HG03039 (cell line): Measurements from ENCODE around the gene LRRC71.
"Not testable (repeated sequence)": the region's sequence is repeated elsewhere in the genome, so short reads cannot be mapped to it uniquely, and the experiment has no call there.

Source experiments
- ATAC-seq: cut with Tn5 transposase; IDR thresholded peaks from one replicate; pipeline ENCODE4 v1.9.1; 2021; ENCODE audit warnings: mild to moderate bottlenecking, moderate library complexity; ENCODE audit not compliant: unreplicated experiment

Gene LRRC71

GRCh38 chr1:156926695-156927094, 6.3 kb downstream of the LRRC71 start:
- ATAC-seq: not testable (repeated sequence)

GRCh38 chr1:156927215-156928042, 7.0 kb downstream of the LRRC71 start:
- no peak for ATAC-seq

- no peak for ATAC-seq
These were observed 7.7 kb downstream of the LRRC71 start for GRCh38 chr1:156928043-156928602.

GRCh38 chr1:156929596-156930238, 9.3 kb downstream of the LRRC71 start:
- no peak for ATAC-seq

GRCh38 chr1:156930483-156930882, 10.1 kb downstream of the LRRC71 start:
- ATAC-seq: no peak

- ATAC-seq: no peak
These were observed 10.9 kb downstream of the LRRC71 start for GRCh38 chr1:156931211-156931952.

GRCh38 chr1:156931974-156932710, 11.7 kb downstream of the LRRC71 start:
- no peak for ATAC-seq

- no peak for ATAC-seq
These were observed 12.7 kb downstream of the LRRC71 start for GRCh38 chr1:156933136-156933535.

- no peak for ATAC-seq
These were observed 15.2 kb downstream of the LRRC71 start for GRCh38 chr1:156935505-156936128.

- ATAC-seq: no peak
These were observed 15.8 kb downstream of the LRRC71 start for GRCh38 chr1:156936191-156936590.

- ATAC-seq: no peak
These were observed 16.3 kb downstream of the LRRC71 start for GRCh38 chr1:156936721-156937220.

- ATAC-seq: no peak
These were observed 17.5 kb downstream of the LRRC71 start for GRCh38 chr1:156937883-156938282.

GRCh38 chr1:156938813-156939212, 18.4 kb downstream of the LRRC71 start:
- ATAC-seq: no peak

GRCh38 chr1:156939786-156940334, 19.4 kb downstream of the LRRC71 start:
- ATAC-seq: no peak

GRCh38 chr1:156941675-156942074, 21.2 kb downstream of the LRRC71 start:
- ATAC-seq: no peak

GRCh38 chr1:156942176-156942575, 21.7 kb downstream of the LRRC71 start:
- ATAC-seq: no peak

GRCh38 chr1:156942576-156942975, 22.1 kb downstream of the LRRC71 start:
- no peak for ATAC-seq

- ATAC-seq: no peak
These were observed 23.3 kb downstream of the LRRC71 start for GRCh38 chr1:156943756-156944155.

- no peak for ATAC-seq
These were observed 23.8 kb downstream of the LRRC71 start for GRCh38 chr1:156944268-156944667.

GRCh38 chr1:156944848-156945247, 24.4 kb downstream of the LRRC71 start:
- no peak for ATAC-seq
